NT2/D1 (cell line): ENCODE data around the gene AMY1A.
"Not testable (repeated sequence)": the region's sequence is repeated elsewhere in the genome, so short reads cannot be mapped to it uniquely, and the experiment has no call there.

ENCODE experiments used
- SUZ12 ChIP-seq: IDR thresholded peaks from 2 replicates; pipeline ENCODE4 v1.6.1; 2011; ENCODE audit not compliant: insufficient read length, insufficient read depth; ENCODE audit errors: extremely low read depth
- YY1 ChIP-seq: IDR thresholded peaks from 2 replicates; pipeline ENCODE4 v1.6.1; 2011; ENCODE audit not compliant: insufficient read length, insufficient read depth
- ZNF274 ChIP-seq: IDR thresholded peaks from 2 replicates; pipeline ENCODE4 v1.6.1; 2011; ENCODE audit warnings: mild to moderate bottlenecking, low read depth, low read length

- TF ChIP-seq ZNF274, SUZ12, YY1: not testable (repeated sequence)
These were observed 38.5 kb upstream of the AMY1A start, which contains the start of gene AMY2A for GRCh38 chr1:103616994-103617477.
